HT1080 (cell line): ENCODE data around the gene NT5E. TPM values are rescaled to one million over a fixed set of nuclear protein-coding genes. Genes with fewer than 3 reads are reported as not detected.

ENCODE experiments used
- DNase-seq: peaks from one replicate; pipeline ENCODE4 v3.0.0-alpha.2; 2015; ENCODE audit warnings: low read depth
- total RNA-seq: library from RNA; depleted of rRNA; stranded (reverse); fragments of >200 nt; shearing (Covaris generic); gene quantifications from 2 replicates; pipeline ENCODE4 v1.2.3, GENCODE V29; 2014

Gene NT5E
- total RNA-seq, 1 experiment from 2014 or later: 0.47 TPM

DNA sequence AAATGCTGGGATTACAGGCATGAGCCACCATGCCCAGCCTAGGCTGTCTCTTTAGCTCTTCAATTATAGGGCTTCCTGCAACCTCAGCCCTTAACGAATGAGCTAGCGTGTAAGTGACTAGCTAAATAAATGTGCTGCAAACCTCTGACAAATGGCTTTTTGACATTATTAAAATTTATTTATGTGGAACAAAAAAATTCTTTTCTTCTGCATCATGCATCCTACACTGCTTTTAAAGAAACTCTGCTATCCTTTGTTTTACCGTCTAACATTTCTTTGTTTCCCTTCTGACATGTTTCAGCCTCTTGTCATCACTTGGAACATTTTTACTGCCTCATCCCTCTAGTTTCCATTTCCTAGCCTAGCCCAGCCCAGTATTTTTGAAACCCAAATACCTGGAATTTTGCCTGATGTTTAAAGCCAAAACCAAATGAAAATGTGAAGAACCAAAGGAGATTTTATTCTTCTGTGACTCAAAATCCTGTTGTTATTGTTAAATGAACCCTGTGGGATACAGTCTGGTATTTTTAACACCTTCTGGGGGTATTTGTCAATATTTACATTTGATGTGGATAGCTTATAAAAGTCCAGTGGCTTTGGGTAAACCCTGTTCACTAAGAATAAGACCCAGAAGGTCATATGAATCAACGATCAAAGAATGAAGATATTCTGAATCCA, 9.5 kb downstream of the NT5E start:
- peak; percentile 88 for DNase-seq

DNA sequence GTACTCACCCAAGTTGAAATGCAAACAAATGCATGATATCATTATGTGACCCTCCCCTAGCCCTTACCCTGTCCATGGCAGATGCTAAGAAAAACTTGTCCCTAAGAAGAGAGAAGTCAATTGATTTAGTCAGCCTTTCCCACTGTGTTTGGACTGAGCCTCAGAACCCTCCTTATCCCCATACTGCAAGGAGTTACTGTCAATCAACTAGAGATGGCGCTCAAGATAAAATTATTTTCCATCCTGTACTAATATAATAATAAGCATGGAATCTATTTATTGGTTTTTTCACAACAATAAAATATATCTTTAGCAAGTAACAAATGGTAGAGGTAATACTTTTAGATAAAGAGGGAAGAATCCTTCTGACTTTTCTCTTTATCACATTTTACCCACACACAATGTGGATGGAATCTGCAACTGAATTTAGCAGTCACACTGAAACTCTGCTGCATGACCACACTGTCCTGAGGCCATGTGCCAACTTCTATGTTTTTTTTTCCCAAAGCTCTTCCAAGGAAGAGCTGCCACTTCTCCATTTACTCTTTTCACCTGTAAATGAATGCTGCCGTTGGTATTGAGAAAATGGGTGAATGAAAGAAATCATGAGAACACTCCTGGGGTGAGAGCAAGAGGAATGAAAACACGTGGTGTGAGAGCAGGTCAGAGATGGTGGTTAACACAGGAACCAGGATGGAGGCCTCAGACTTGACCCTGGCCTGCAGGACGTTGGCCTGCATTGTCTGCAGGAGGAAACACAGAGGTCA, 10.5 kb downstream of the NT5E start:
- DNase-seq: peak; percentile 53

DNA sequence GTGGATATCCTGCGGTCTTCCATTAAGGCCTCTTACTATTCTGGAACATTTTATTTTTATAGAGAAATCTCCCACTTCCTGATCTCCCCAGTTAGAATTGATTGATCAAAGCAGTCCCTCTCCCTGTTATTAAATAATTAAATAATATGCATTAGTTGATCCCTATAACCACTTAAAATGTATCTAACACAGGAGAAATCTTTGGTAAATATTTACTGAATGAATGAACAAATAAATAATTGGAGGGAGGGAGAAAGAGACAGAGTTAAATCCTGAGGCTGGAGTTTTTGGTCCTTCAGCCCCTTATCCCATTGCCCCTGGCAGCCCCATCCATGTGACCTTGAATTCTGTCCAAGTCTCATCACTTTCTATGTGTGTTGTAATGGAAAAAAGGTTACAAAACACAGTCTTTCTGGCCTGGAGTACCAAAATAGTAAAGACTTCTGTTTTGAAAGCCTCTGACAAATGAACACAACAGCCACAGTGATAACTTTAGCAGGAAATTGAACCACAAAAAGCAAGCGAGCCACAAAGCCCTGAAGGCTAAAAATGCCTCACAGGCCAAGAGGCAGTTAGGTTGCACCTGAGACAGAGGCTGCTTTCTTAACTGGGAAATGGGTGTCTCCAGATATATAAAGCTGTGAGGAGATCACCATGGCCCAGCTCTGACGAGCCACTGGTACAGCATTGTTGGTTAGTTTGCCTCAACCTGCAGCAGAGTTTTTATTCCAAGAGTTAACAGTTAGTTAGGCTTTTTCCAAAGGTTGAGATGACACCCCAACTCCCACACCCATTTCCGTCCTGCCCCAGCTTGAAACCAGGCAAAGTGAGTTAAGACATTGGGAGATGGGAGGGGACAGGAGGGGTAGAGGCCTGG, 11.3 kb downstream of the NT5E start:
- peak; percentile 76 for DNase-seq

DNA sequence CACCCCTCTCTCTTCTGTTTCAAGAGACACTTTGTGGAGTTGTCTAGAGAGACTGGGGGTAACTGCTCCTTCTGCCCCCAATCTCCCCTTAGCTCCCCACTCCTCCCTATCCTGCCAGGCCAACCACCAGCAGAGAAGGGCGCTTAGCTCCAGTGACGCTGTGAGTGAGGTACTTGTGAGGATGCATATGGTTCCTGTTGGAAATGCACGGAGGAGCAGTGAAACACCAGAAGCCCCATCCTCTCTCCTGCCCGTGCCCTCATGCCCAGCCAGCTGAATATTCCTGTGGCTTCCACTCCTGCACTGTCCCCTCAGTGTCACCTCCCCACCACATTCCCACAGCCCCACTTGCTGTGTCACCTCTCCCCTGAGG, 11.9 kb downstream of the NT5E start:
- DNase-seq: no peak

DNA sequence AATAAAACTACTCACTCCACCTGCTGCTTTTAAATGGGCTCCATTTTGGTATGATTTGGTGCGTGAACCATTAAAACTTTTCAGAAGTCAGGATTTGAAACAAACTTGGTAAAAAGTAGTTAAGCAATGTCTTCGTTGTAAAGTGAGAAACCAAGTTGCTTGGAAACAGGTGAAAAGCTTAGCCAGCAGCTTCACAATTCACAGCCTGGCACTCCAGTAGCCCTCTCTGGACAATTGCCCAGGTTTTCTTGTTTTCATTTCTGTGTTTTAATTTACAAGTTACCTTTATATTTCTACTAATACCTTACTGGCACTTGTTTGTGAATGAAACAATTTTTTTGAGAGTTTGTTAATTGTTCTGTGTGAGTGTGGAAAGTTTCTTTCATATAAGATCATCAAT, 12.8 kb downstream of the NT5E start:
- no peak for DNase-seq

DNA sequence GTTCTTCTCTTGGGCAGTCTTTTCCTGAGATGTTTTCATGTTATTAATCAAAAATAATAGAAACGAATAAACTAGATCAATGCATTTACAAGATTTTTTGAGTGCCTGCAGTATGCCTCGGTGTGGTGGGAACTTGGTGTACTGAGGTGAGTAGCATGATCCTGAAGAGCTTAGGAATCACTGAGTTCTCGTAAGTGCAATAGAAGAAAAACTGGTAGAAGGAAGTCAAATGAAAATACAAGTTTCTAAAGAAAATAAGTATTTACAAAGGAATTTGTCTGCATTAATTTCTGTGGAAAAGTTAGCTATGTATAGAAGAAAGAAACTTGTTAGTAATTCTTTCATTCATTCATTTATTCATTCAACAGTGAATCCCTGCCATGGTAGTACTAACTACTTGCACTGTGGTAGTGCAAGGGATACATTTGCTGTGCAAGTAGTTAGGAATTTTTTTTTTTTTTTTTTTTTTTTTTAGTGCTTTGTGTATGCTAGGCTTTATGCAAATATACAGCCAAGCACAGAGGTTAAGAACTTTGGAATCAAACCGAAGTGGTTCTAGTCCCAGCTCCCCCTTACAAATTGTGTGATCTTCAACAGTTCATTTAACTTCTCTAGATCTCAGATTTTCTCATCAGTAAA, 13.9 kb downstream of the NT5E start:
- peak; percentile 55 for DNase-seq

DNA sequence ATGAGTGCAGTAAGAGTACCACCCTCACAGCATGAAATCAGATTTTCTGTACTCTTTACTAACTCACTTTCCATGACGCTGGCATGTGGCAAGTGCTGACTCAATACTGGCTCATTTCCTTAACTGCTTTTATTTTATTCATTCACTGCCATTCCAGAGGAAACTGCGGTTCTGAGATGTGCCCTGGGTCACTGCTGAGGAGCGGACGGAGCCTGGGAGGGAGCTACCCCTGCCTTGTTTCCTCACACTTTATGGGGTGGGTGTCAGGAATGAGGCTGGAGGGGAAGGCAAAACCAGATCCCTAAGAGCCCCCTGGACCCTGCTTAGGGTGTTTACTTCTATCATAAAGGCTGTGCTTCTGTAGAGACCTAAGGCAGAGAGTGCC, 14.4 kb downstream of the NT5E start:
- peak; percentile 99 for DNase-seq

DNA sequence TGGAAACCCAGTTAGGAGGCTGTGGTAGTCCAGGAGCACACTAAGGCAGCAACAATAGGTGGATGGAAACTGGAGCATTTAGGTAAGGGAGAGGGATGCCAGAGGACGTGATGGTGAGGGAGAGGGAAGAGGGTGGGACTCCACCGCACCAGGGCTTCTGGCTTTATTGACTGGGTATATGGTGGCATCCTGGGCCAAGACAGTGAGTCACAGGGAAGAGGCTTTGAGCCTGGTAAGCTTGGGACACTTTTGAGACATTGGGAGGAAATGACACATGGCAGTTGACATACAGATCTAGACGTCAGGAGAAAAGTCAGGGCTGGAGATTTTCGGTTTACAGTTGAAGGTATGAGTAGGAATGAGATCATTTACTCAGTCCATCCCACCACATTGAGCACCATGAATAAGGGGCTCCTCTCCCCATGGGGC, 14.9 kb downstream of the NT5E start:
- peak; percentile 100 for DNase-seq

DNA sequence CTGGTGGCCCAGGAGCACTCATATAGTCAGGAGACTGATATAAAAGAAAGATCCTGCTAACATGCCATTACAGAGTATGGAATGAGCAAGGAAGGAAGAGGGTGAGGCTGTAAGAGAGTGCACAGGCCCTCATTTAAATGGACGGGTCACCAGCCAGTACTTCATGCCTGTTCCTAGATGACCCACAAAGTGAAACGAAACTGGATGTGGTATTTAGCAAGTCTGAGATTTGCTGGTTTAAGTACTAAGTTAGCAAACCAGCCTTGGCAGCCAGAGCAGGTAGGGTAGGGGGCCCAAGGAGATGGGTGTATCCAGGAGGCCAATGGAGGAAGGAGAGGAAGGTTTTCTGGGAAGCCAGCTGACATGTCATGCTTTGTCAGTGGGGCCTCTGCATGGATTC, 15.9 kb downstream of the NT5E start:
- peak; percentile 12 for DNase-seq

DNA sequence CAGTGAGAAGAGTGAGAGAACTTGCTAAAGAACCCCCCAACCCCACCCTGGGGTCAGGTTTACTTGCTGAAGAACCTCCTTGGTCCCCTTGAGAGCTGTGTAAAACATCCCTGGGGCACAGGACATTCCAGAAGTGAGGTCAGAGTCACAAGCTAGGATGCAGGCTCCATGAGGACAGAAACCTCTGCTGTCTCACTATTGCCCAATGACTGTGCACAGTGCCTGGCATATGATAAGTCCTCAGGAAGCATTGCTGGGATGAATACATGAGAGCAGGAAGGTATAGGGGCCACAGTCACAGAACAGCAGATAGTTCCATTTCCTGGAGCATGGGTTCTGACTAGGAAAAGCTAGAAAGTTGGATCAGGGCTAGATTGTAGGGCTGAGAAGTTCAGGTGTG, 18.4 kb downstream of the NT5E start:
- DNase-seq: peak; percentile 52

DNA sequence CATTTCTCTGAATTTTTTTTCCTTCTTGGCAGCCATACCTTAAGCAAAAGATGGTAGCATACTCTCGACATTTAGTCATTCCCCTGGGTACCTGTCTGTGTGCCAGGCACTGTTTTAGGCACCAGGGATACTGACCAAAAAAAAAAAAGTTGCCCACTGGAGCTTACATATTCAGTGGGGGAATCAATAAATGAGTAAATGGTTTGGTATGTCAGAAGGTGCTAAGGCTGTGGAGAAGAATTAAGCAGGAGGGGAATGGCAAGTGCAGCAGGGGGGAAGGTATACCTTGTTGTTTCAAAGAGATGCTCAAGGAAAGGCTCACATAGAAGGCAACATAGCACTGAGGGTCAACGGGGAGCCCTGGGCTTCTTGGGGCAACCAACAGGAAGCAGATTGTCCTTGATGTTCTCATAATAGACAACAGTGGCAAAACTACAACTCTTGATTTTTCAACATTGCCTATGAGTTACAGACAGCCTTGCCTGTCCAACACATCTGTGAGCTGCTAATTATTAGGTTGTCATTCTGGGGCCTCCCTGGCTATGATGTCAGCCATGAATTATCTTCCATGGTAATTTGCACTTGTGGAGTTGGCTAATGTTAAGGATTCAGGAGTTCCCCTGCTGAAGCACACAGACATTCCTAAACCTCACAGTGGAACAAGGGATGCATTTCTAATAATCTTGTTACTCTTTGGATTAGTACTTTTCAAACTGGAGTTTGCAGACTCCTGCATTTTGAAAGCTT, 19.6 kb downstream of the NT5E start:
- peak; percentile 52 for DNase-seq

DNA sequence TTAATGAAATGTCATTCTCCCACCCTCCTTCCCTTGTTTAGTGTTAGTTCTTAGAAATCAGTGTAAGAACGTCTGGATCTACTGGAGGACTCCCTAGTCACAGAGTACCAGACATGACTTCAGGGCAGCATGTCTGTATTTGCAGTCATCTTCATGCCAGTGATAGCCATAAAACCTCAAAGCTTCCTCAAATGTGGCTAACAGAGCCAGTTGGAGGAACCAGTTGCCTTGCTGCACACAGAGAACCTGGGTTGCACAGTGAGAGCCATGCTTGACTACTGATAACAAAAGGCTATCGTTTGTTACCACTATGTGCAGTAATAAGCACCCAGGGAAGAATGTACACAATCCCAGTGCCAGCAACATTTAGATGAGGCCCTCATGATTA, 20.1 kb downstream of the NT5E start:
- DNase-seq: no peak

DNA sequence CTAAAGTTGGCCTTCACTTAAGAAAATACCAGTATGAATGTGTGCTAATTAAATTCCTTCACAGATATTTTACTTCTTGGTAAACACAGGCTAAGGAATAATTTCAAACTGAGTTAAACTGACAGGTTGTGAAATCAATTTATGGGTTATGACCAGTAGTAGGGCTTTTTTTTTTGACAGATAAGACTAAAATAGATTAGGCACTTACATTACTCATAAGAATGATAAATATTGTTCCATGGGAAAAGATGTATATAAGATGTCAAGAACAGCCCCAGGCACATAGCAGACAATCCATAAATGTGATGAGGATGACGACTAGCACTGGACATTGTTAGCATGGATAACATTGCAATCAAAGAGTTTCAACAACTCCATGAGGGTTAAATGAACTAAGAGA, 22.9 kb downstream of the NT5E start:
- no peak for DNase-seq

DNA sequence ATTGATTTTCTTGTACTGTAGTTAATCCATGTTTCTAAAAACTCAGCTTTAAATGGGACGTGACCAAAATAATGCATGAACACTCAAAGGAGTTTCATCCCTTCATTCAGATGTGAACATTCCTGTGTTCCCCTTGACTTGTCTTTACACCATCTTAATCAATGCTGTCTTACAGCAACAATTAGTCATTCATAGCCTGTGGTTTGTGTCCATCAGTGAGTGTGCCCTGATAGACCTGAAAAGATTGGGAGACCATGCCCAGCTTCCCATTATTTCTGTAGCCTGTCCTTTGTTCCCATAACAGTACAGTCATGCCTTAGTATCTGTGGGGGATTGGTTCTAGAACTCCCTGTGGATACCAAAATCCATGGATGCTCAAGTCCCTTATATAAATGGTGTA, 23.9 kb downstream of the NT5E start:
- peak; percentile 44 for DNase-seq

DNA sequence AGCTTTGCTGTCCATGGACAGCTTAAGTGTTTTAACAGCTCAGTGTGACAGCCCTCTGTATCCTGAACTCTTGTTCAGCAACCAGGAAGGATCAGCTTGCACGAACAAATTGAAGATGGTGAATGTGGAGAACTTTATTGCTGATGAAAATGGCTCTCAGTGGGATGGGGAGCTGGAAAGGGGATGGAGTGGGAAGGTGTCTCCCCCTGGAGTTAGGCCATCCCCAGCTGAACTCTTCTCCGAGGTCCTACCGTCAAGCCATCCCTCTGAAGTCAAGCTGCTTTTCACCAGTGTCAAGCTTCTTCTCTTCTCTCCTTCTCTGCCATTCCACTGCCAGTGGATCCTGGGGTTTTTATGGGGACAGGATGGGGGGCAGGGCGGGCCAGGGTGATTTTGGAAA, 26.6 kb downstream of the NT5E start:
- no peak for DNase-seq

DNA sequence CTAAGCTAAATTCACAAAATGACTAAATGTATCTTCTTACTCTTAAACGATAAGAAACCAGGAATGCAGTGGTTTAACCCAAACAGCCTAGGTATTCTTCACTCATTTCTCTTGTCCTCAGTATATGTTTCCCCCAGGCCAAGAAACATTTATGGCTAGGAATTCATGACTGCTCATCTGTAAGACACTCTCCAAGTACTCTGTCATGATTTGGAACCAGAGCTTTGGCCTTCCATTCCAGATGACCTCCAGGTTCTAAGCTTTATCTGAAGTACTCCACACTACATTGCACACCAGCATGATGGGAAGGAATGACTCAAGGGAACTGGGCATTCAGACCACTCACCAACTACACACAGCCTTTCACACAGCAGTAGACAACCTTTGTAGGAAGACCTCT, 29.3 kb downstream of the NT5E start:
- no peak for DNase-seq

DNA sequence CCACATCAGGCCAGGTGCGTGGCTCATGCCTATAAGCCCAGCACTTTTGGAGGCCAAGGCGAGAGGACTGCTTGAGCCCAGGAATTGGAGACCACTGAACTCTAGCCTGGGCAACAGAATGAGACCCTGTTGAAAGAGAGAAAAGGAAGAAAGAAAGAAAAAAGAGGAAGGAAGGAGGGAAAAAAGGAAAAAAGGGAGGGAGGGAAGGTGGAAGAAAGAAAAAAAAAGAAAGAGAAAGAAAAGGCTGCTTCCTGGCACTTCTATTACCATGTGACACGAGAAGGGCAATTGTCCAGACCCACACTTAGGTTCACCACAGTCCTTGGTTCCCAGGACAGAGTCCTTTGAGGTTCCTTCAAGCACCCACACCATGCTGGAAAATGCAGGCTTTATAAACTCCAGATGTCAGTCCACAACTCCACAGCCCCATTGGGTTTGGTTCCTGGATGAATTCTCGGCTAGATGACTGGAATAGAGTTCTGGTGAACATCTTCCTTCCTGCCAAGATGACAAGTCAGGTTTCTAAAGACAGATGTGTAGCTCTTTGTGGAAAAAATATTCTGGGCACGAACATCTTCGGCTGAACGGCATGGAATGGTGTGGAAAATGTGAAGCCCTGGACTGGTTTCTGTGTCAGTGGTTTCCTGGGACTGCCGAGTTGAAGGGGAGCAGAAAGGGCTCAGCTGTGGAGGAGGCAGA, 32.5 kb downstream of the NT5E start:
- no peak for DNase-seq

DNA sequence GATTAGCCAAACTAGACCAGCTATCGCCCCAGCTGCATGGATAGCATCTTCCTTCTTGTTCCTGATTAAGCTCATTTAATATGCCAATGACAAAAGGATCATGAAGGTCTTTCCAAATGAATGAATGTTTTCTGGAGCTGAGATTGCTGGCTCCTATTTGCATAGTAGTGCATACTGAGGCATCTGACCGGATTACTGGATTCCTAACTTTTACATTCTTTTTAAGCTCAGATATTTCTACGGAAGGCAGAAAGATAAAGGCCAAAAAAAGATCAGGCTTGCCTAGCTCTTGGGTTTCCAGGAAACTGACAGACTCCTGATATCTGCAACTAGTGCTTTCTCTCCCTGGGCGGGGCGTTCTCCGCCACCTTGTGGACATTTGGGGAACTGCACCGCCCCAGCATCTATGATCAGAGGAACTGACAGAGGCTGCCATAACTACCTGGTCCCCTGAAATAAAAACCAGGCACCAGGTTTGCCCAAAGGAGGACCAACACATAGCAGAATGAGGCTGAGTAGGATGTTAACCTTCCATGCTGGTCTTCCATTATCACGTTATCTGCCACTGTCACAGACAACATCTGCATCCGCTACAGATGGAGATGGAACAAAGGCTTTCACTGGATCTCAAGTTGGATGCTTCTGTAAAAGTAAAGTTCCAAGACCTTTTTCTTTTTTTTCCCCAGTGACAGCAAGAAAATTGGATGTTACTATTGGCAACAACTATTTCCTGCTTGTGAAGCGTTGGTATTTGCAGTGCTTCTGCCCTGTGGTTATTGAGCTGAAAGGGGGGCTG, 33.2 kb downstream of the NT5E start:
- DNase-seq: peak; percentile 80

DNA sequence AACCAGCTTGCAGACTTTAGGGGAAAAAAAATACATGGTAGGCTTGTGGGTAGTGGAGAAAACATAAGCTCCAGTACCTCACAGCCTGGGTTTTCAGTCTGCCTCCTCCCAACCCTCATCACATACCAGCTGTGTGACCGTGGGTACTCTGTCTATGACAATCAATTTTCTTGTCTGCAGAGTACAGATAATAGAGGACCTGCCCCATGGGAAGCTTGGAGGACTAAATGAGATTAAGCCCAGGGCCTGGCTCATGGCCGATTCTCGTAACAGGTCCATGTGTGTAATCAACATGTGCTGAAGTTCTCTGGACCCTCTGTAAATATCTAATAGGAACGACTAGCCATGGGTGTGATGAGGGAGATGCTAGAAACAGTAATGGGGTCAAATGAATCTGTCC, 34.0 kb downstream of the NT5E start:
- no peak for DNase-seq

DNA sequence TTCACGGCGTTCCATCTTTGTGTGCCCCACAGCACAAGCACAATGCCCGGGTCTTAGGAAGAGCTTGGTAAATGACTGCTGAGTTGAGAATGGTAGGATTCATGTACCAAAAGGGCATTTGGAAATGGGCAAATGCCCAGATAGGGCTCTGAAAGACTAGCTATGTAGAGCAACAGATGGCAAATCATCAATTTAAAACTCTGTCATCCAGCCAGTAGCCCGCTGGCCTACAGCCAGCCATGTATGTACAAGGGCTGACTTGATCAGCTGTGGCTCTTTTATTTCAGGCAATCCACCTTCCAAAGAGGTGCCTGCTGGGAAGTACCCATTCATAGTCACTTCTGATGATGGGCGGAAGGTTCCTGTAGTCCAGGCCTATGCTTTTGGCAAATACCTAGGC, 35.1 kb downstream of the NT5E start:
- no peak for DNase-seq
